Large intestine (tissue), 12 donors: ENCODE measurements around the gene CTXN3. TPM values are rescaled to one million over a fixed set of nuclear protein-coding genes. Genes with fewer than 3 reads are reported as not detected.

Experiments
- DNase-seq, 2 donors: peaks; one replicate each; pipeline versions ENCODE4 v3.0.0 to v3.0.0-alpha.2; 2013
- H3K27ac ChIP-seq: one replicate; pipeline ENCODE4 v1.5.1; 2013; ENCODE audit warnings: low read length
- H3K27me3 ChIP-seq: 2 replicates; pipeline ENCODE4 v1.6.1; 2013; ENCODE audit warnings: low read length; ENCODE audit not compliant: control insufficient read depth, insufficient read depth
- H3K36me3 ChIP-seq: 2 replicates; pipeline ENCODE4 v1.6.1; 2013; ENCODE audit warnings: low read length; ENCODE audit not compliant: control insufficient read depth, insufficient read depth
- H3K4me1 ChIP-seq: one replicate; pipeline ENCODE4 v1.6.1; 2013; ENCODE audit warnings: low read length; ENCODE audit not compliant: control insufficient read depth, insufficient read depth
- H3K4me3 ChIP-seq: one replicate; pipeline ENCODE4 v1.5.1; 2013; ENCODE audit warnings: low read length
- H3K9me3 ChIP-seq: one replicate; pipeline ENCODE4 v1.6.1; 2013; ENCODE audit warnings: mild to moderate bottlenecking, low read depth, low read length, moderate library complexity; ENCODE audit not compliant: control insufficient read depth
- WGBS: methylation state at CpG from one replicate; pipeline ENCODE4 v1.1.5; 2013; ENCODE audit warnings: low lambda C conversion rate; ENCODE audit not compliant: insufficient coverage; 5-methylcytosine and 5-hydroxymethylcytosine counted together
- long read RNA-seq, 11 donors: transcript quantifications; one replicate each; lab custom pipeline, GENCODE V29; 2026
- polyA plus RNA-seq: library from polyadenylated mRNA; unstranded; fragments of 120-200 nt; gene quantifications from one replicate; pipeline ENCODE4 v1.2.1, GENCODE V29; 2013

The CTXN3 gene
- polyA plus RNA-seq, result not detected
- long read RNA-seq, donor 1, result 0 reads
- long read RNA-seq, donor 2, result 0 reads
- long read RNA-seq, donor 3, result 0 reads
- long read RNA-seq, donor 4, result 0 reads
- long read RNA-seq, donor 5, result 0 reads
- long read RNA-seq, donor 6, result 0 reads
- long read RNA-seq, donor 7, partial matches to known transcripts, result 0 of 1 reads
- long read RNA-seq, donor 7, other reads (novel, unspliced or antisense), result 0 of 1 reads
- long read RNA-seq, donor 8, result 0 reads
- long read RNA-seq, donor 9, result 0 reads
- long read RNA-seq, donor 10, result 0 reads
- long read RNA-seq, donor 11, result 0 reads

- Histone ChIP-seq H3K4me1 (no peaks in the 10 kb centered on the region), H3K27me3 (peaks cover 5% of the 10 kb centered on the region), H3K27ac (no peak within 1 kb of the TSS), H3K4me3 (no peak within 1 kb of the TSS), H3K9me3 (no peaks in the 10 kb centered on the region), H3K36me3 (no peaks in the 10 kb centered on the region)
- DNase-seq, result no peak
- WGBS, result no CpG with 5 or more reads among the region's 7 CpGs
Measured at GRCh38 chr5:127649018-127649439, at the start of gene CTXN3. TSS of gene CTXN3 (plus strand) at chr5:127649082. CDS start at chr5:127657522, 8,440 bp downstream.

- no CpG with 5 or more reads among the region's 3 CpGs for WGBS
Measured at GRCh38 chr5:127599320-127599719, 49.6 kb upstream of the CTXN3 start.

GRCh38 chr5:127599847-127600246, 49.0 kb upstream of the CTXN3 start:
- no peak overlapping the region for H3K27ac ChIP-seq
- WGBS, result no CpG with 5 or more reads among the region's 4 CpGs
- DNase-seq, result no peak
- H3K36me3 ChIP-seq, result no peaks in the 10 kb centered on the region
- no peaks in the 10 kb centered on the region for H3K27me3 ChIP-seq
- no peaks in the 10 kb centered on the region for H3K9me3 ChIP-seq
- no peaks in the 10 kb centered on the region for H3K4me1 ChIP-seq
- H3K4me3 ChIP-seq, result no peak overlapping the region

More at GRCh38 chr5:127599320-127599719, 49.6 kb upstream of the CTXN3 start:
- no peaks in the 10 kb centered on the region for H3K36me3 ChIP-seq
- no peaks in the 10 kb centered on the region for H3K4me1 ChIP-seq
- H3K27ac ChIP-seq, result no peak overlapping the region
- H3K4me3 ChIP-seq, result no peak overlapping the region
- DNase-seq, result no peak
- H3K9me3 ChIP-seq, result no peaks in the 10 kb centered on the region
- H3K27me3 ChIP-seq, result no peaks in the 10 kb centered on the region

- H3K4me3 ChIP-seq, result no peak overlapping the region
- no peaks in the 10 kb centered on the region for H3K36me3 ChIP-seq
- H3K9me3 ChIP-seq, result no peaks in the 10 kb centered on the region
- WGBS, result 83% methylated on average over 1 of the region's 1 CpG
- no peaks in the 10 kb centered on the region for H3K27me3 ChIP-seq
- no peak overlapping the region for H3K27ac ChIP-seq
- DNase-seq, result no peak
- H3K4me1 ChIP-seq, result no peaks in the 10 kb centered on the region
Measured at GRCh38 chr5:127601111-127601510, 47.8 kb upstream of the CTXN3 start.

- H3K9me3 ChIP-seq, result no peaks in the 10 kb centered on the region
- H3K36me3 ChIP-seq, result no peaks in the 10 kb centered on the region
- no peak for DNase-seq
- no CpG with 5 or more reads among the region's 4 CpGs for WGBS
- no peaks in the 10 kb centered on the region for H3K27me3 ChIP-seq
- no peaks in the 10 kb centered on the region for H3K4me1 ChIP-seq
- H3K27ac ChIP-seq, result no peak overlapping the region
- H3K4me3 ChIP-seq, result no peak overlapping the region
Measured at GRCh38 chr5:127601601-127602000, 47.3 kb upstream of the CTXN3 start.

- DNase-seq, result no peak
- Histone ChIP-seq H3K36me3 (no peaks in the 10 kb centered on the region), H3K27ac (no peak overlapping the region), H3K4me3 (no peak overlapping the region), H3K9me3 (no peaks in the 10 kb centered on the region), H3K4me1 (no peaks in the 10 kb centered on the region), H3K27me3 (no peaks in the 10 kb centered on the region)
- no CpG with 5 or more reads among the region's 3 CpGs for WGBS
Measured at GRCh38 chr5:127602481-127602880, 46.4 kb upstream of the CTXN3 start.

GRCh38 chr5:127602896-127603844, 45.7 kb upstream of the CTXN3 start:
- no CpG with 5 or more reads among the region's 8 CpGs for WGBS
- no peak for DNase-seq
- H3K27ac ChIP-seq, result no peak overlapping the region
- H3K27me3 ChIP-seq, result no peaks in the 10 kb centered on the region
- no peaks in the 10 kb centered on the region for H3K9me3 ChIP-seq
- H3K4me3 ChIP-seq, result no peak overlapping the region
- H3K36me3 ChIP-seq, result no peaks in the 10 kb centered on the region
- no peaks in the 10 kb centered on the region for H3K4me1 ChIP-seq

GRCh38 chr5:127608077-127608660, 40.7 kb upstream of the CTXN3 start:
- Histone ChIP-seq H3K27ac (no peak overlapping the region), H3K9me3 (no peaks in the 10 kb centered on the region), H3K36me3 (no peaks in the 10 kb centered on the region), H3K4me3 (no peak overlapping the region), H3K4me1 (no peaks in the 10 kb centered on the region), H3K27me3 (no peaks in the 10 kb centered on the region)
- WGBS, result 100% methylated on average over 3 of the region's 6 CpGs
- DNase-seq, result no peak

- no peak for DNase-seq
- H3K27ac ChIP-seq, result no peak overlapping the region
- no peaks in the 10 kb centered on the region for H3K27me3 ChIP-seq
- H3K4me3 ChIP-seq, result no peak overlapping the region
- H3K36me3 ChIP-seq, result no peaks in the 10 kb centered on the region
- no peaks in the 10 kb centered on the region for H3K4me1 ChIP-seq
- no peaks in the 10 kb centered on the region for H3K9me3 ChIP-seq
- no CpG with 5 or more reads among the region's 2 CpGs for WGBS
Measured at GRCh38 chr5:127609011-127609410, 39.9 kb upstream of the CTXN3 start.

- no peak for DNase-seq
- Histone ChIP-seq H3K27me3 (no peaks in the 10 kb centered on the region), H3K36me3 (no peaks in the 10 kb centered on the region), H3K4me1 (no peaks in the 10 kb centered on the region), H3K4me3 (no peak overlapping the region), H3K27ac (no peak overlapping the region), H3K9me3 (no peaks in the 10 kb centered on the region)
- 86% methylated on average over 1 of the region's 2 CpGs for WGBS
Measured at GRCh38 chr5:127609957-127610356, 38.9 kb upstream of the CTXN3 start.
